Sigmoid colon (tissue), 7 donors: ENCODE measurements around the gene TRPC1. TPM values are rescaled to one million over a fixed set of nuclear protein-coding genes. Genes with fewer than 3 reads are reported as not detected.

Experiments
- DNase-seq: peaks from one replicate; pipeline ENCODE4 v3.0.0-alpha.2; 2019
- H3K27ac ChIP-seq, 4 donors: fragments of 200-600 bp; sonication (generic); one replicate each; pipeline ENCODE4 v1.5.1; 2016 to 2019; ENCODE audit warnings: mild to moderate bottlenecking in 1 of 4
- H3K27me3 ChIP-seq, 3 donors: fragments of 200-600 bp; sonication (generic); one replicate each; pipeline ENCODE4 v1.5.1; 2019; ENCODE audit warnings: mild to moderate bottlenecking in 1 of 3
- H3K36me3 ChIP-seq, 4 donors: fragments of 200-600 bp; sonication (generic); one replicate each; pipeline ENCODE4 v1.5.1; 2016 to 2019
- H3K4me1 ChIP-seq, 4 donors: fragments of 200-600 bp; sonication (generic); one replicate each; pipeline ENCODE4 v1.5.1; 2017 to 2019
- H3K4me3 ChIP-seq, 4 donors: fragments of 200-600 bp; sonication (generic); one replicate each; pipeline ENCODE4 v1.5.1; 2017 to 2019; ENCODE audit warnings: mild to moderate bottlenecking in 2 of 4, moderate library complexity in 1 of 4
- H3K9me3 ChIP-seq, 4 donors: fragments of 200-600 bp in 3 of 4; sonication (generic) in 3 of 4; one replicate each; pipeline versions ENCODE4 v1.5.1 to v1.6.1; 2013 to 2019
- CTCF ChIP-seq, 4 experiments: fragments of 450-650 bp in 3 of 4; fragments of 200-600 bp in 1 of 4; IDR thresholded peaks; one replicate each; pipeline ENCODE4 v1.5.1; 2016 to 2019; ENCODE audit warnings: antibody characterized with exemption in 4 of 4, mild to moderate bottlenecking in 3 of 4, moderate library complexity in 2 of 4
- EP300 ChIP-seq, 4 donors: sonication (generic); formaldehyde crosslinking; IDR thresholded peaks; one replicate each; pipeline ENCODE4 v1.6.1; 2017; ENCODE audit warnings: antibody characterized with exemption in 4 of 4
- POLR2A ChIP-seq, 2 donors: fragments of 450-650 bp; IDR thresholded peaks; one replicate each; pipeline ENCODE4 v1.6.1; 2016; ENCODE audit warnings: antibody characterized with exemption in 2 of 2, mild to moderate bottlenecking in 2 of 2, moderate library complexity in 2 of 2
- POLR2AphosphoS5 ChIP-seq, 4 donors: sonication (generic); formaldehyde crosslinking; IDR thresholded peaks; one replicate each; pipeline ENCODE4 v1.6.1; 2017; ENCODE audit warnings: antibody characterized with exemption in 4 of 4
- WGBS, 2 donors: extraction: QIAGEN DNeasy Blood & Tissue Kit; methylation state at CpG; one replicate each; pipeline ENCODE4 v1.1.7; 2013; 5-methylcytosine and 5-hydroxymethylcytosine counted together
- intact Hi-C: fragments of 100-400 bp; cut with DNase I; formaldehyde crosslinking; loops from one replicate; pipeline ENCODE4 v1.15.1; 2023
- polyA plus RNA-seq, 3 donors: library from polyadenylated mRNA; stranded (reverse); fragments of 200-250 nt; gene quantifications; one replicate each; pipeline ENCODE4 v1.2.3, GENCODE V29; 2013
- total RNA-seq, 4 donors: library from RNA; depleted of rRNA; stranded (reverse); fragments of >200 nt; gene quantifications; one replicate each; pipeline ENCODE4 v1.1.0, GENCODE V29; 2016
- donor health status: healthy with polysubstance abuse.
- donor health status: Bipolar disorder and iron deficiency.
- donor health status: healthy.

Gene TRPC1
- total and polyA plus RNA-seq, 7 donors, result 1.1 to 31.0 (median 21.6) TPM; not detected in 1

DNA sequence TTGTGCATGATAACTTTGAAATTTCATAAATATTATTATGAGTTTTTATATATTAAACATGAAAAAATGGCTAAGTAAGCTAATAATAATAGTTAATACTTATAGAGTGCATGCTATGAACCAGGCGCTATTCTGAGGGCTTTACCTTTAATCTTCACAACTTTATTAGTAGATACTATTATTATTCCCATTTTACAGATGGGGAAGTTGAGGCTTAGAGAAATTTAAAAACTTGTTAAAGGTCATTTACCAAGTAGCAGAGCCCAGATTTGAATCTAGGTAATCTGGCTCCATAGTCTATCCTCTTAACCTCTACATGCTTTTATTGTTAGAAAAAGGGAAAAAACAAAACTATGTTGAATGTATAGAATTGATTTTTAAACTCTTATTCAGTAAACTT is 60.4 kb downstream of the TRPC1 start:
- H3K4me1 ChIP-seq, result no peaks in the 10 kb centered on the region
- no peak overlapping the region for H3K4me3 ChIP-seq
- no peak for DNase-seq
- intact Hi-C loops, result no loop called here
- H3K9me3 ChIP-seq, result no peaks in the 10 kb centered on the region
- peaks cover 0 to 19% (median 5%) of the 10 kb centered on the region in 4 donors for H3K36me3 ChIP-seq
- TF ChIP-seq CTCF (IDR thresholded peaks at IDR 0.05) (no peak), EP300 (IDR thresholded peaks at IDR 0.05) (no peak), POLR2A (IDR thresholded peaks at IDR 0.05) (no peak), POLR2AphosphoS5 (IDR thresholded peaks at IDR 0.05) (no peak)
- no peak overlapping the region for H3K27ac ChIP-seq
- H3K27me3 ChIP-seq, result no peaks in the 10 kb centered on the region
- 42 to 94% methylated on average over 1 of the region's 1 CpG for WGBS, 2 donors

- WGBS, 2 donors, result 16 to 81% methylated on average over 4 of the region's 4 CpGs
- intact Hi-C loops, result no loop called here
- TF ChIP-seq POLR2A (IDR thresholded peaks at IDR 0.05) (no peak), CTCF (IDR thresholded peaks at IDR 0.05) (no peak)
- H3K36me3 ChIP-seq, result peaks cover 0 to 19% (median 5%) of the 10 kb centered on the region in 4 donors
- H3K27me3 ChIP-seq, result no peaks in the 10 kb centered on the region
- DNase-seq, result no peak
- no peaks in the 10 kb centered on the region for H3K9me3 ChIP-seq
- no peak overlapping the region for H3K27ac ChIP-seq
- H3K4me3 ChIP-seq, result no peak overlapping the region
- H3K4me1 ChIP-seq, result no peaks in the 10 kb centered on the region
Measured at GRCh38 chr3:142785996-142786395, 62.2 kb downstream of the TRPC1 start.

GRCh38 chr3:142787719-142788118 is 63.9 kb downstream of the TRPC1 start:
- Histone ChIP-seq H3K4me3 (no peak overlapping the region), H3K36me3 (peaks cover 0 to 16% (median 5%) of the 10 kb centered on the region in 4 donors), H3K27me3 (no peaks in the 10 kb centered on the region), H3K27ac (no peak overlapping the region), H3K9me3 (no peaks in the 10 kb centered on the region), H3K4me1 (no peaks in the 10 kb centered on the region)
- 10 to 20% methylated on average over 1 of the region's 1 CpG for whole genome bisulfite sequencing, 2 donors
- intact Hi-C loops, result no loop called here
- TF ChIP-seq POLR2AphosphoS5 (IDR thresholded peaks at IDR 0.05), result no peak
- no peak for DNase-seq

- Histone ChIP-seq H3K27me3 (no peaks in the 10 kb centered on the region), H3K36me3 (peaks cover 0 to 6% (median 0%) of the 10 kb centered on the region in 4 donors), H3K27ac (no peak overlapping the region), H3K4me3 (no peak overlapping the region), H3K4me1 (no peaks in the 10 kb centered on the region), H3K9me3 (no peaks in the 10 kb centered on the region)
- TF ChIP-seq EP300 (IDR thresholded peaks at IDR 0.05), result no peak
- TF ChIP-seq POLR2A (IDR thresholded peaks at IDR 0.05), result no peak
- TF ChIP-seq CTCF (IDR thresholded peaks at IDR 0.05), result no peak
- TF ChIP-seq POLR2AphosphoS5 (IDR thresholded peaks at IDR 0.05), result no peak
- intact Hi-C loops, result no loop called here
- DNase-seq, result no peak
- whole genome bisulfite sequencing, 2 donors, result 90 to 91% methylated on average over 4 of the region's 4 CpGs
Measured at GRCh38 chr3:142794508-142794907, 70.7 kb downstream of the TRPC1 start.

- H3K4me1 ChIP-seq, result no peaks in the 10 kb centered on the region
- DNase-seq, result no peak
- WGBS, 2 donors, result 87 to 90% methylated on average over 1 of the region's 1 CpG
- no peak for TF ChIP-seq EP300 (IDR thresholded peaks at IDR 0.05)
- TF ChIP-seq POLR2AphosphoS5 (IDR thresholded peaks at IDR 0.05), result no peak
- no peak for TF ChIP-seq CTCF (IDR thresholded peaks at IDR 0.05)
- TF ChIP-seq POLR2A (IDR thresholded peaks at IDR 0.05), result no peak
- H3K36me3 ChIP-seq, result peaks cover 0 to 6% (median 0%) of the 10 kb centered on the region in 4 donors
- no peaks in the 10 kb centered on the region for H3K27me3 ChIP-seq
- H3K4me3 ChIP-seq, result no peak overlapping the region
- H3K9me3 ChIP-seq, result no peaks in the 10 kb centered on the region
- H3K27ac ChIP-seq, result no peak overlapping the region
- intact Hi-C loops, result no loop called here
Measured at GRCh38 chr3:142795332-142795731, 71.5 kb downstream of the TRPC1 start.
